HS-27A (cell line): ENCODE results near the gene LENG1.
A peak's percentile ranks its signal among the peaks of the same experiment; 100 is the strongest.

Source experiments
- DNase-seq: peaks from one replicate; pipeline ENCODE4 v3.0.0-alpha.2; 2012; ENCODE audit warnings: low read depth, missing footprints

The LENG1 gene

DNA sequence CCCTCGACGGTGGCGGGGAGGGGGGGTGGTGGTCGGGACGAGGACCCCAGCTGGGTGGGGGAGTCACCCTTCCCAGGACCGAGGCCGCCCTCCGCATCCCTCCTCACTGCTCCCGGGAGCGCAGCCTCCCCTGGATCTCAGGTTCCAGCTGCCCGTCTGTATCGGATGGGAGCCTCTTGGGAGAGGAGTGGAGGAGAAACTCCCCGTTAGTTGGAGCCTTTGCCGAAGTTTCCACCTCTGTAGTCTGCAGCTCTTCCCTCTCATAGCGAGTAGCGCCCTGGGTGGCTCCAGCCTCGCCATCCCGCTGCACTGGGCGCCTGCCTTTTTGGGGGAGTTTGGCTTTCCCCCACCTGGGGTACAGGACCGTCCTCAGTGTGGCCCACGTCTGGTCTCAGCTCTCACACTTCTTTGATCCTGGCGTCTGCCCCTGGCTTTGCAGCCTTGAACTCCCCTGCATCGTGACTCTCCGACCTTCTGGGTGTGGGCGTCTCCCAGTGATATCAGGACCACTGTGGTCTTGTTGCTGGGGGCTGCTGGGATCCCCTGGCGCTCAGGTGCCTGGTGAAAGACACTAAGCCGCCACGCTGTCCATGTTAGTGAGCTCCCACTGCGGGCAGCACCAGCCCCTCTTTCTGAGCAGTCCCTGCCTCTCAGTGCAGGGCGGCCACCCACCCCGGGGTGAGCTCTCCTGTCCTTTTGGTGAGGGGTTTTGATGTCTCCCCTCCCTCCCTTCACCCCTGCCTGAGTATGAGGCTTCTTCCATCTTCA is 20.8 kb downstream of the LENG1 start:
- no peak for DNase-seq

GRCh38 chr19:54137699-54138488 is 21.6 kb downstream of the LENG1 start, which contains the start of gene CNOT3:
TSS of gene CNOT3 (plus strand) at chr19:54137762. CDS start at chr19:54142979, 5,217 bp downstream.
- no peak for DNase-seq

- DNase-seq = peak; percentile 100
Measured at GRCh38 chr19:54136864-54137698, 22.4 kb downstream of the LENG1 start.

DNA sequence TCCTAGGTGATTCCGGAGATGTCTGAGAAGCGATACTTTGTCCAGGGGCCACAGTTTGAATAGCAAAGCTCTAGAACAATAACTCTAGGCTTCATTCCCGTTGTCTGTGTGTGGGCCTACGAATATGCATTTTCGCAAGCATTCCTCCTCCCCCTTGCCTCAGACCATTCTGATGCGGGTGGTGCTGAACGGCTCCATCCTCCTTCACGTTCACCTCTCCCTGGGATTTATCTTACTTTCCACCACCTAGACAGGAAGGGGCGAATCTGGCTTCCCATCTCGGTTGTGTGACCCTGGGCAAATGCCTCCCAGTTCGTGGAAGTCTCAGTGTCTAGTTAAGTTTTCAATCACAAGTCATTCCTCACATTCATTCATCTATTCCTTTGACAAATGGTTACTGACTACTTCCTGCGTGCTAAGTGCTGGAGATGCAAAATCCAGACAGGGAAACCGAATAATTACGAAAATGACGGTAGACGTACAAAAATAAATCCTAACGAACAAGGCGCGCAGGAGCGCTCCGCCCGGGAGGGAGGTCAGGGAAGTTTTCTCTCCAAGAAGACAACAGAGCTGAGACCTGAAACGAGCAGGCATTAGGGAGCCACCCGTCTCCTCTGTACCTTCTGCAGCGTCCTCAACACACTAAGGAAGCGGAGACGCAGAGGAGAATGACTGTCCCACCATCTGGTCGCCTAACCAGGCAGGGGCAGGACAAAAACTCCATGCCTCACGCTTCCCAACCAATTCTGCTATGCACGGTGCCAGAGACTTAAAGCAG is 23.2 kb downstream of the LENG1 start:
- DNase-seq = no peak

DNA sequence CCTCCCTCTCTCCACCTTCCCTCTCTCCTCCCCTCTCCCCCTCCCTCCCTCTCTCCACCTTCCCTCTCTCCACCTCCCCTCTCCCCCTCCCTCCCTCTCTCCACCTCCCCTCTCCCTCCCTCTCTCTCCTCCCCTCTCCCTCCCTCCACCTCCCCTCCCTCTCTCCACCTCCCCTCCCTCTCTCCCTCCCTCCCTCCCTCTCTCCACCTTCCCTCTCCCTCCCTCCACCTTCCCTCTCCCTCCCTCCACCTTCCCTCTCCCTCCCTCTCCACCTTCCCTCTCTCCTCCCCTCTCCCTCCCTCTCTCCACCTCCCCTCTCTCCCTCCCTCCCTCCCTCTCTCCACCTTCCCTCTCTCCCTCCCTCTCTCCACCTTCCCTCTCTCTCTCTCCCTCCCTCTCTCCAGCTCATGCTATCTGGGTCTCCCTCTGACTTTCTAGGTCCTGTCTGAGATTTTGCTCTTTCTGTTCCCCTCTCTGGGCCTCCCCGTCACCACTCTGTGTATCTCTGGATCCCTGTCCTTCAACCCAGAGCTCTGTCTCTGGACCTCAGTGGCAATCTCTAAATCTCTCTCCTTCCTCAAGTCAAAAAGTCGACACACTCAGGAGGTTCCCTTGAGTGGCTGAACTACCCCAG is 25.4 kb downstream of the LENG1 start:
- DNase-seq = no peak

DNA sequence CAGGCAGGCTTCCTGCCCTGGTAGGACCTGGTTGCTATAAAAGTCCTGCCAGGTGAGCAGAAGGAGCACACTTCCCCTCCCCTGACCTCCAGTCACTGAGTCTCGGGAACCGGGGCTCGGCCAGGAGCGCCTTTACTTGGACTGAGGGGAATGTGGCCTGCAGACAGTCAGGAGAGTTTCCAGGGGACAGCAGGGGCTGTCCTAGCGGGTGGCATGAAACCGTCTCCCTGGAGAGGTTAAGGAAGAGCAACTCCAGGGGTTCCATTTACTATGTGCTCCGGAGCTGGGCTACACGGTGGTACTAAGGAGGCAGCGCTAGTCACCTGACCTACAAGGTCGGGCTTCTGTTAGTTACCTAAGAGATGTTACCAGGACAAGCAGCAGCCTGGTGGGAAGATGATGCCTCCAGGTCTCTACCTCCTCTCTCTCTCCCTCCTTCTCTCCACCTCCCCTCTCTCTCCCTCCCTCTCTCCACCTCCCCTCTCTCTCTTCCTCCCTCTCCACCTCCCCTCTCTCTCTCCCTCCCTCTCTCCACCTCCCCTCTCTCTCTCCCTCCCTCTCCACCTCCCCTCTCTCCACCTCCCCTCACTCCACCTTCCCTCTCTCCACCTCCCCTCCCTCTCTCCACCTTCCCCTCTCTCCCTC is 26.1 kb downstream of the LENG1 start:
- peak; percentile 92 for DNase-seq

GRCh38 chr19:54129617-54129996 is 29.9 kb downstream of the LENG1 start:
- DNase-seq = no peak

DNA sequence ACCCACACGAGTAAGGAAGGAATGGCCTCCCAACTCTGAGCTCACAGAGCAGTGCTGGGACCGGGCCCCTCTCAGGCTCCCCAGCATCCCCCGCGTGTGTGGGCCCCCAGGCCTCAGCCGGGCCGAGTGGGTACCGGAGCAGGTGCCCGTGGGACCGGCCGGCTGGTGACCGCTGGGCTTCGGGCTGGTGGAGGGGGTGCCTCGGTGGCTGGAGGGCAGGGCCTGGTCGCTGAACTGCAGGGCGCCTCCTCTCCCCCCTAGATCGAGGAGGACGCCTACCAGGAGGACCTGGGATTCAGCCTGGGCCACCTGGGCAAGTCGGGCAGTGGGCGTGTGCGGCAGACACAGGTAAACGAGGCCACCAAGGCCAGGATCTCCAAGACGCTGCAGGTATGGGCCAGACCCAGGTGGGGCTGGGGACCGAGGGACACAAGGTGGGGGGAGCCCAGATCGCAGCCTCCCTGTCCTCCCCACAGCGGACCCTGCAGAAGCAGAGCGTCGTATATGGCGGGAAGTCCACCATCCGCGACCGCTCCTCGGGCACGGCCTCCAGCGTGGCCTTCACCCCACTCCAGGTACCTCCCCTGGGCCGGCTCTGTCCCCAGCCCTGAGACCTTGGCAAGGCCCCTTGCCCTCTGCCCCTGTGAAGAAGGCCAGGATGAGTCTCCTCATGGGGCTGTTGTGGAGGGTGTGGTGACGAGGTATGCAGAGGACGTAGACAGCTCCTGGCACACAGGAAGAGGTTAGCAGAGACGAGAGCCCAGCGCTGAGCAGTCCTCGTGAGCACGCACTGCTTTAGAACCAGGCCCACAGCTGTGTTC is 30.5 kb downstream of the LENG1 start:
- no peak for DNase-seq

GRCh38 chr19:54128441-54128725 is 31.1 kb downstream of the LENG1 start:
- DNase-seq = no peak

GRCh38 chr19:54127688-54128440 is 31.7 kb downstream of the LENG1 start:
- DNase-seq = no peak

DNA sequence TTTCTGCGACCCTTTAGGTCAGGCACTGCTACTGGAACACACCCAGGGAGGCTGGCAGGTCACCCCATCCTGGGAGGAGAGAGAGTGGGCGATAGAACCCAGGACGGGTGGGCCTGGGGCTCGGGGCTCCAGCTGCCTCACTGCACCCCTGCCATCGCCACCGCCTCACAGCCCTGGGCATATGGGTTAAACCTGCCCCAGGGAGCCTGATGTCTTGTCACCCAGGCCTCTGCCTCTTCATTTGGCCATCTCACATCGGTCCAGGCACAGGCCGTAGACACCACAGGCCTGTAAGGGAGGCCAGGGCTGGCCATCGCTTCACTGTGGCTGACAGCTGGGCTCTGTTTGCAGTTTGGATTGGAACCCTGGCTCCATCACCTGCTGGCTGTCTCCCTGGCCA is 33.8 kb downstream of the LENG1 start:
- no peak for DNase-seq

GRCh38 chr19:54124393-54124792 is 35.1 kb downstream of the LENG1 start:
- no peak for DNase-seq

DNA sequence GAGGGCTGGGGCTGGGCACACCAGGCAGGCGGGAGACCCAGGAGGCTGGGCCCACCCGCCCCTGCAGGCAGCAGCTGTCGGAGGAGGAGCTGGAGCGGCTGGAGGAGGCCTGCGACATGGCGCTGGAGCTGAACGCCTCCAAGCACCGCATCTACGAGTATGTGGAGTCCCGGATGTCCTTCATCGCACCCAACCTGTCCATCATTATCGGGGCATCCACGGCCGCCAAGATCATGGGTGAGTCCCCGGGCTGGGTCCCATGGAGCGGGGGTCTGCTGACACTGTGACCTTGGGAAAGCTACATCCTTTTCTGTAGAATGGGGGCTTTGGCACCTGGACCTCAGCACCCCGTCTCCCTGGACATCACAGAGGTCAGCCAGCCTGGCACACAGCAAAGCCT is 35.8 kb downstream of the LENG1 start:
- DNase-seq = no peak

- no peak for DNase-seq
Measured at GRCh38 chr19:54121259-54121658, 38.3 kb downstream of the LENG1 start.

DNA sequence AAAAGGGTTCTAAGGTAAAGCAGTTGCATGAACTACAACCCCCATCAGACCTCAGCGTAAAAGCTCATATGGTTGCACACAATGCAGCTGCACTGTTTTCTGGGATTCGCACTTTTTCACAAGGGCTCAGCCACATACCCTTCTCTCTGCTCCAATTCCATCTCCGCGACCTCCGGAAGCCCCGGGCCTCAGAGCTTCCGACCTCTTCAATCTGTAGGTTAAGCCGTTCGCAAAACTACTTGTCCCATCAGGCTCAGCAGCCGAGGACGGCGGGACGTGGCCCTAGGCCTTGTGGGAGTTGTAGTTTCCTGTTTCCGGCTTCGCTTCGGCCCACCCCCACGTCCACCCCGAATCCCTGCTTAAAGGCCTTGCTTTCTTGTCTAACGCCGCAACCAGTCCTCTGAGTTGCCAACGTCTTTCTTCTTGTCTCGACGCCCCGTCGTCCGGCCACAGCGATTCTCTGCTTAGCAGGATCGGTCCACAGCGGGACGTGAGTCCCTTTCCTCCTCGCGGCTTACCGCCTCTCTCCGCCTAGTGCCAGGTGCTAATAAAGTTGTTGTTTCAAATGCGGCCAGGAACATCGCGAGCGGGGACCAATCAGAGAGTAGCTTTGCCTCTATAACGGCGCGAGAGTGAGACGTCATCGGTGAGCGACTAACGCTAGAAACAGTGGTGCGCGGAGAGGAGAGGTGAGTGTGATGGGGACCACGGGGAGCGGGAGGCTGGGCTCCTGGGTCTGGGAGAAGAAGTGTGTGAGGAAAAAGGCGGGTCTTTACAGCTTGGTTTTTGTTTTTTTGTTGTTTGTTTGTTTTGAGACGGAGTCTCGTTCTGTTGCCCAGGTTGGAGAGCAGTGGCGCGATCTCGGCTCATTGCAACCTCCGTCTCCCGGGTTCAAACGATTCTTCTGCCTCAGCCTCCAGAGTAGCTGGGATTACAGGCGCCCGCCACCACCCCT is 44.1 kb downstream of the LENG1 start, which contains the start of the genes PRPF31 and TFPT:
PRPF31 (plus strand) TSS at position 646 of the 955 bp plus-strand sequence. CDS start 2,525 bp downstream, outside the sequence.
TFPT (minus strand) TSS at position 549 of the 955 bp plus-strand sequence; CDS start at position 161, 388 bp downstream.
- DNase-seq = peak; percentile 99

- no peak for DNase-seq
Measured at GRCh38 chr19:54114340-54115108, 45.0 kb downstream of the LENG1 start.

GRCh38 chr19:54109651-54110050 is 49.9 kb downstream of the LENG1 start:
- no peak for DNase-seq
